ENCODE measurements around the gene SYNGR1. TPM values are rescaled to one million over a fixed set of nuclear protein-coding genes. Genes with fewer than 3 reads are reported as not detected.

Gene SYNGR1
- total and polyA plus RNA-seq, 2 of the 8 experiments (the other 6 are each of a cell fraction or from before 2014, with no cell fraction given), result 32.5 to 84.7 TPM

GRCh38 chr22:39432361-39432811 lies 82.6 kb downstream of the SYNGR1 start:
- Histone ChIP-seq H3K4me3 (ENCODE audit: extremely low read depth in 1 of 4, insufficient read depth in 2 of 4, low read depth in 3 of 4, low read length in 4 of 4) (no peak overlapping the region), H3K23me2 (ENCODE audit: low read depth, low read length) (peaks cover 1% of the 10 kb centered on the region; the same call in 1 of the 2 replicates), H3K4me2 (ENCODE audit: insufficient read depth in 1 of 2, low read depth in 2 of 2, low read length in 2 of 2) (no peak overlapping the region), H3K23ac (ENCODE audit: insufficient read length) (no peak overlapping the region), H3K56ac (replicated peaks; ENCODE audit: insufficient read length, low read depth, low read length) (no peak overlapping the region), H2BK15ac (ENCODE audit: low read length) (no peak overlapping the region), H2AFZ (ENCODE audit: low read length) (no peak overlapping the region), H3K9ac (replicated peaks in 1 of 4; ENCODE audit: extremely low read depth in 1 of 4, low read depth in 3 of 4, low read length in 3 of 4) (no peak overlapping the region), H4K91ac (replicated peaks; ENCODE audit: insufficient read length, low read length) (no peak overlapping the region), H2BK5ac (ENCODE audit: low read depth, low read length) (no peak overlapping the region), H2AK5ac (ENCODE audit: low read depth, low read length) (no peak overlapping the region), H3K9me3 (ENCODE audit: insufficient read depth in 2 of 2, low read depth in 1 of 2, low read length in 1 of 2) (no peaks in the 10 kb centered on the region), H3K4me1 (replicated peaks in 1 of 4; ENCODE audit: control insufficient read depth in 3 of 4, insufficient read depth in 4 of 4, low read length in 3 of 4) (peaks cover 8 to 24% (median 18%) of the 10 kb centered on the region in 4 experiments), H3K79me2 (ENCODE audit: control insufficient read depth in 1 of 2, insufficient read depth in 2 of 2, low read length in 2 of 2) (no peaks in the 10 kb centered on the region), H3K4ac (replicated peaks; ENCODE audit: insufficient read length, low read depth, low read length) (no peak overlapping the region), H4K8ac (ENCODE audit: extremely low read depth, insufficient read depth, low read length) (no peak overlapping the region), H3K14ac (ENCODE audit: insufficient read length) (no peak overlapping the region), H3K27ac (ENCODE audit: low read depth, low read length) (no peak overlapping the region), H4K5ac (ENCODE audit: insufficient read length, low read depth, low read length) (no peak overlapping the region), H2BK12ac (ENCODE audit: low read depth, low read length) (no peak overlapping the region), H3K18ac (ENCODE audit: extremely low read depth, low read length) (no peak overlapping the region), H4K20me1 (replicated peaks in 1 of 2; ENCODE audit: control insufficient read depth in 1 of 2, insufficient read depth in 2 of 2, low read length in 2 of 2) (peaks cover 0 to 3% of the 10 kb centered on the region in 2 experiments), H3K79me1 (ENCODE audit: low read depth, low read length) (no peaks in the 10 kb centered on the region; the same call in 1 of the 2 replicates), H3K27me3 (replicated peaks in 1 of 4; ENCODE audit: control insufficient read depth in 3 of 4, extremely low read depth in 1 of 4, insufficient read depth in 3 of 4, low read length in 3 of 4) (no peaks in the 10 kb centered on the region; a peak in 1 of 7 replicates), H2BK20ac (ENCODE audit: low read length) (no peak overlapping the region), H2BK120ac (replicated peaks; ENCODE audit: low read depth, low read length) (no peak overlapping the region), H3K36me3 (ENCODE audit: control insufficient read depth in 2 of 4, insufficient read depth in 4 of 4, low read length in 3 of 4) (peaks cover 0 to 9% (median 2%) of the 10 kb centered on the region in 4 experiments; a peak in 4 of 8 replicates)
- 91% methylated on average over 10 of the region's 10 CpGs; no CpG with 5 or more reads in 1 of the 2 experiments for WGBS, 2 experiments (ENCODE audit: extremely low coverage in 1 of 2, insufficient coverage in 1 of 2, insufficient read length in 1 of 2, insufficient replicate concordance in 2 of 2, low coverage in 1 of 2, low lambda C conversion rate in 2 of 2, missing lambda C conversion rate in 1 of 2)
- DNase-seq (ENCODE audit: low read depth in 1 of 2, low spot score in 2 of 2) (no peak), FAIRE-seq (no peak)
- POLR2A ChIA-PET (ENCODE audit: partially characterized antibody), result no interaction called here
- CTCF ChIA-PET (ENCODE audit: partially characterized antibody), result interaction anchor here (1.0 kb wide), 1 partner anchor 143 kb away, joined by 3 read pairs; no protein-coding TSS in a partner anchor
- TF ChIP-seq FOSL1 (IDR thresholded peaks at IDR 0.05; ENCODE audit: insufficient read depth, low read depth, low read length) (no peak), SRF (IDR thresholded peaks at IDR 0.05; ENCODE audit: low read depth, low read length) (no peak), RNF2 (IDR thresholded peaks at IDR 0.05; ENCODE audit: borderline replicate concordance, low read depth, low read length, missing control alignments, poor library complexity, severe bottlenecking) (no peak), KDM5A (IDR thresholded peaks at IDR 0.05; ENCODE audit: low read length) (no peak), CTCF (IDR thresholded peaks at IDR 0.05; ENCODE audit: control extremely low read depth in 1 of 3, insufficient read depth in 1 of 3, low read depth in 1 of 3, low read length in 3 of 3) (no peak), MAFK (IDR thresholded peaks at IDR 0.05; ENCODE audit: low read depth, low read length) (no peak), JUN (IDR thresholded peaks at IDR 0.05; ENCODE audit: low read depth, low read length) (no peak), EP300 (IDR thresholded peaks at IDR 0.05; ENCODE audit: borderline replicate concordance in 1 of 2, low read depth in 2 of 2, low read length in 2 of 2) (no peak), CTBP2 (IDR thresholded peaks at IDR 0.05; ENCODE audit: borderline replicate concordance, insufficient read depth, insufficient read length, low read length) (no peak), CHD1 (IDR thresholded peaks at IDR 0.05; ENCODE audit: low read depth, low read length) (no peak)
